Cardiac muscle cell (in vitro differentiated cells and primary cell): ENCODE results near the gene SPRR1B. TPM values are rescaled to one million over a fixed set of nuclear protein-coding genes. Genes with fewer than 3 reads are reported as not detected.

Source experiments
- polyA plus RNA-seq: library from polyadenylated mRNA; unstranded; fragments of >200 nt; fragmentation: Nextera tagmentation; extraction: Ambion mirVana; gene quantifications from 2 replicates; pipeline ENCODE4 v1.2.1, GENCODE V29; 2016
- total RNA-seq: library from RNA; depleted of rRNA; stranded (reverse); fragments of >200 nt; gene quantifications from 2 replicates; pipeline ENCODE4 v1.2.3, GENCODE V29; 2016

SPRR1B gene
- total and polyA plus RNA-seq, 2 experiments from 2014 or later, result not detected

Other genes with a start within 250 kb of the SPRR1B start
- gene LCE1E, start 244.9 kb upstream of the SPRR1B start, total RNA-seq, result not detected in 2 replicates
- not detected in 2 replicates for gene LCE1E, start 244.9 kb upstream of the SPRR1B start, polyA plus RNA-seq
- not detected in 2 replicates for gene LCE1D, start 234.5 kb upstream of the SPRR1B start, total RNA-seq
- not detected in 2 replicates for gene LCE1D, start 234.5 kb upstream of the SPRR1B start, polyA plus RNA-seq
- not detected in 2 replicates for gene LCE1C, start 224.6 kb upstream of the SPRR1B start, total RNA-seq
- gene LCE1C, start 224.6 kb upstream of the SPRR1B start, polyA plus RNA-seq, result not detected in 2 replicates
- gene LCE1B, start 219.2 kb upstream of the SPRR1B start, total RNA-seq, result not detected in 2 replicates
- gene LCE1B, start 219.2 kb upstream of the SPRR1B start, polyA plus RNA-seq, result not detected in 2 replicates
- gene LCE1A, start 203.7 kb upstream of the SPRR1B start, total RNA-seq, result not detected in 2 replicates
- gene LCE1A, start 203.7 kb upstream of the SPRR1B start, polyA plus RNA-seq, result not detected in 2 replicates
- gene LCE6A, start 188.3 kb upstream of the SPRR1B start, total RNA-seq, result not detected in 2 replicates
- not detected in 2 replicates for gene LCE6A, start 188.3 kb upstream of the SPRR1B start, polyA plus RNA-seq
- gene LCE7A, start 171.2 kb upstream of the SPRR1B start, total RNA-seq, result not detected in 2 replicates
- gene LCE7A, start 171.2 kb upstream of the SPRR1B start, polyA plus RNA-seq, result not detected in 2 replicates
- not detected in 2 replicates for gene SMCP, start 152.9 kb upstream of the SPRR1B start, total RNA-seq
- gene SMCP, start 152.9 kb upstream of the SPRR1B start, polyA plus RNA-seq, result not detected in 2 replicates
- not detected in 2 replicates for gene IVL, start 122.7 kb upstream of the SPRR1B start, total RNA-seq
- gene IVL, start 122.7 kb upstream of the SPRR1B start, polyA plus RNA-seq, result not detected in 2 replicates
- gene SPRR5, start 84.0 kb upstream of the SPRR1B start, total RNA-seq, result not detected in 2 replicates
- gene SPRR5, start 84.0 kb upstream of the SPRR1B start, polyA plus RNA-seq, result not detected in 2 replicates
- gene SPRR4, start 60.6 kb upstream of the SPRR1B start, total RNA-seq, result not detected in 2 replicates
- gene SPRR4, start 60.6 kb upstream of the SPRR1B start, polyA plus RNA-seq, result not detected in 2 replicates
- gene SPRR1A, start 47.1 kb upstream of the SPRR1B start, total RNA-seq, result not detected in 2 replicates
- not detected in 2 replicates for gene SPRR1A, start 47.1 kb upstream of the SPRR1B start, polyA plus RNA-seq
- gene SPRR3, start 29.5 kb upstream of the SPRR1B start, total RNA-seq, result not detected in 2 replicates
- not detected in 2 replicates for gene SPRR3, start 29.5 kb upstream of the SPRR1B start, polyA plus RNA-seq
- not detected in 2 replicates for gene SPRR2D, start 9.9 kb downstream of the SPRR1B start, total RNA-seq
- not detected in 2 replicates for gene SPRR2D, start 9.9 kb downstream of the SPRR1B start, polyA plus RNA-seq
- not detected in 2 replicates for gene SPRR2A, start 26.3 kb downstream of the SPRR1B start, total RNA-seq
- gene SPRR2A, start 26.3 kb downstream of the SPRR1B start, polyA plus RNA-seq, result not detected in 2 replicates
- not detected in 2 replicates for gene SPRR2B, start 40.4 kb downstream of the SPRR1B start, total RNA-seq
- not detected in 2 replicates for gene SPRR2B, start 40.4 kb downstream of the SPRR1B start, polyA plus RNA-seq
- gene SPRR2E, start 63.3 kb downstream of the SPRR1B start, total RNA-seq, result not detected in 2 replicates
- not detected in 2 replicates for gene SPRR2E, start 63.3 kb downstream of the SPRR1B start, polyA plus RNA-seq
- 2.9 and 5.1 TPM in 2 replicates for gene SPRR2F, start 82.3 kb downstream of the SPRR1B start, total RNA-seq
- gene SPRR2F, start 82.3 kb downstream of the SPRR1B start, polyA plus RNA-seq, result 13.9 and 25.7 TPM in 2 replicates
- gene SPRR2G, start 119.7 kb downstream of the SPRR1B start, total RNA-seq, result not detected in 2 replicates
- not detected in 2 replicates for gene SPRR2G, start 119.7 kb downstream of the SPRR1B start, polyA plus RNA-seq
- not detected in 2 replicates for gene LELP1, start 172.2 kb downstream of the SPRR1B start, total RNA-seq
- gene LELP1, start 172.2 kb downstream of the SPRR1B start, polyA plus RNA-seq, result not detected in 2 replicates
- not detected in 2 replicates for gene PRR9, start 186.4 kb downstream of the SPRR1B start, total RNA-seq
- not detected in 2 replicates for gene PRR9, start 186.4 kb downstream of the SPRR1B start, polyA plus RNA-seq
- gene LORICRIN, start 228.5 kb downstream of the SPRR1B start, total RNA-seq, result not detected in 2 replicates
- 0.19 TPM in 1 of 2 replicates, not detected in the other for gene LORICRIN, start 228.5 kb downstream of the SPRR1B start, polyA plus RNA-seq